G401.6 (cell line): ENCODE results near the gene JMY.
A peak's percentile ranks its signal among the peaks of the same experiment; 100 is the strongest.
"Not testable (repeated sequence)": the region's sequence is repeated elsewhere in the genome, so short reads cannot be mapped to it uniquely, and the experiment has no call there.

ENCODE experiments used
- FAIRE-seq: peaks from 2 replicates; lab custom pipeline; 2012; peaks lifted over from hg19 to GRCh38; lab: Jason Lieb, UNC

The JMY gene

DNA sequence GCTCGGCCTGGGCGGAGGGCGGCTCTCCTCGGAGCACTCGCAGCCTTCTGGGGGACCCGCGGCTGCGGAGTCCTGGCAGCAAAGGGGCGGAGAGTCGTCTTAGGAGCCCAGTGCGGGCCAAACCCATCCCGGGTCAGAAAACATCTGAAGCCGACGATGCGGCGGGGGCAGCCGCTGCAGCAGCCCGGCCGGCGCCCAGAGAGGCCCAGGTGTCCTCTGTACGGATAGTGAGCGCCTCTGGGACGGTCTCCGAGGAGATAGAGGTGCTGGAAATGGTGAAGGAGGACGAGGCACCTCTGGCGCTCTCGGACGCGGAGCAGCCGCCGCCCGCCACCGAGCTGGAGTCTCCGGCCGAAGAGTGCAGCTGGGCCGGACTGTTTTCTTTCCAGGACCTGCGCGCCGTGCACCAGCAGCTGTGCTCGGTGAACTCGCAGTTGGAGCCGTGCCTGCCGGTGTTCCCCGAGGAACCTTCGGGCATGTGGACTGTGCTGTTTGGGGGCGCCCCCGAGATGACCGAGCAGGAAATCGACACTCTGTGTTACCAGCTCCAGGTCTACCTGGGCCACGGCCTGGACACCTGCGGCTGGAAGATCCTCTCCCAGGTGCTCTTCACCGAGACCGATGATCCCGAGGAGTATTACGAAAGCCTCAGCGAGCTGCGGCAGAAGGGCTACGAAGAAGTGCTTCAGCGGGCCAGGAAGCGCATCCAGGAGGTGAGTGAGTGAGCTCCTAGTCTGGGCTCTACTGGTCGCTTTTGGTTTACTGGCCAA is 1.2 kb downstream of the JMY start:
- no peak for FAIRE-seq

DNA sequence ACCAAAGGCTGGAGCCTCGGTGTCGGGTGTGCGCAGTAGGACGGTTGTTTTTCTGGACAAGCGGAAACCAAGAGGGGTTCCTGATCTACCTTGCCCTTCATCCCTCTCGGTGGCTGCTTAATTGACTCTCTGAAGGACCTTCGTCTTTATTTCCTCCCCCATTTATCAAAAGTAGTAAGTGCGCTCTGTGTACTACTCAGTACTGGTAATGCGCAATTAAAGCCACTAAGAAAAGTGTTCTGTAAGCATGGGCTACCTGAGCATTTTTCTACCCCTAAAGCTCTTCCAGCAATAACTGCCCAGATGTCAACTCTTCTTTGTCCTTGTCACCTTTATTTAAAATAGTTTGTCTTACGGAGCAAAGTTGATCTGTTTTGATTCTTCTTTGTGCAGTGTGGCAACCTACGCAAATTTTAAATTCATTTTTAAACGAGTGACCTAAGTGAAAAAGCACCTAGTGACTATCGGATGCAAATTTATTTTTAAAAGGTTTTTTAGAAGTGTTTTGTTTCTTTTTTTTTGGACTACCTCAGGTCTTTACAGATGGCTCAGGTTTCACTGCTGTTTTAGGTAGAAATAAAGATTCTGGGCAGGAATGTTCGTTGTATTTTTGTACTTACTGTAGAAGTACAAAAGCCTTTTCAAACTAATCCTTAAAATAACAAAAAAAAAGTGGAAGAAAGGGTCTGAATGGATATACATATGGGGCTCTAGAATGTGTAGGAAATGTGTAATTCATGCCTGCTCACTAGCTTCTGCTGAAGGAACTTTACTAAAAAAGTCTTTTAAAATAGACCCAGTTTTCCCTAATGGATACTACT is 2.0 kb downstream of the JMY start:
- peak; percentile 11 for FAIRE-seq

DNA sequence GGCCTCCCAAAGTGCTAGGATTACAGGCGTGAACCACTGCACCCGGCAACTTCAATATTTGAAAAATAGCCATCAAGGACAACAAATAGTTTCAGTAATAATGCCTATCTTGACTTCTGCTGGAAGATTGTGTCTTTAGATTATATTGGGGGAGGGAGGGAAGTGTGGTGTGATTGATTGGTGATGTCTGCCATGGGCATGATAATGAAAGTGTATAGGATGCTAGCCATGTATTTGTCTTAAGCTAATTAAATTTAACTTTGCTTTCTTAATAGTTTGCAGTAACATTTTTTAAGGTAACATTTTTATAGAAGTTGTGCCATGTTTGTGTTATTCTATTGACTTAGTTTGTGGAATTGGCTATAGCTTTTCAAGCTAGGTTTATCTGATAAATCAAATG is 4.6 kb downstream of the JMY start:
- peak; percentile 31 for FAIRE-seq

DNA sequence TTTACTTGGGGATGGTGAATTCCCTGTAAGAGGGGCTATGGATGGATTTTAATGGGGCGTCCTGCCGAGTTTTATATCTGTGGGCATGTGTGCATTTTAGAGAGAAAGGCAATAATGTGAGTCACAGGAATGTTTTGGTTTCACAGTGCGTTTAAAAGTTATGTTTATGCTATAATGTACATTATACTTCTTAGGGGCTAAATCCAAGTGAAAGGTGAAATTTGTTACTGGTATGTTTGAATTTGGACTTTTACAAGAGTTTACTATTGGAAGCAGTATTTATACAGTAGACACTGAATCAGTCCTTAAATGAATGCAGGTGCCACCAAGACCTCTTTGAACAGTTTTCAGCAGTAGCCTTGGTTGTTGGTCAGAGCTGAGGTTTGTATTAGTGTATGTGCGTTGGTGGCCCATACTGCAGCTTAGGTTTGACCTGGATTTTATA is 5.6 kb downstream of the JMY start:
- no peak for FAIRE-seq

DNA sequence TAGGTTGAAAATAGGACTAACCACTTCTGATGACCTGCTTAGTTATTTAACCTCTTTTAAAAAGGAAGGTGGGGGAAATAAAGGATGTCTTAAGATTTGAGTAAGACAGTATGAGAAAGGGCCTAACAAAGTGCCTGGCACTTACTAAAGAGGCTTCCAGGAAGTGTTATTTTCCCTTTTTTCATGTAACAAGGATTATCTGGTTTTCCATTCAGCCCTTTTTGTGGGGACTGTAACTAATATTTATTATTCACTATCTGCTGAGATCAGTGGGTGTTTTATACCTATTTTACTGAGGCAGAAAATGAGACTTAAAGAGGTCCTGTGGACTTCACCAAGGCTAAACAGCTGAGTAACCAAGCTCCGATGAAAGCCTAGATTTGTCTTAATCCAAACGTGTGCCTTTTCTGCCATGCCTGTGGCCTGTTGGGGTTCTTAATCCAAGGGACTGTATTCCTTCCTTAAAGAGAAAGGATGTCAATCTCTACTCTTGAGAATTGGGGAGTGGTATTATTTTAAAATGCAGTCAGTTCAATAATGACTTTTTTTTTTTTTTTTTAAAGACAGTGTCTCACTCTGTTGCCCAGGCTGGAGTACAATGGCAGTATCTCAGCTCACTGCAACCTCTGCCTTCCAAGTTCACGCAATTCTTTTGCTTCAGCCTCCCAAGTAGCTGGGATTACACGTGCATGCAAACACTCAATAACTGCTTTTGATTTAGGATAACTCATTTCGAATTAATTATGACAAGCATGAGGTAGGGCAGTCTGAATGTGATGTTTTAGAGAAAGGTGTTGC is 6.5 kb downstream of the JMY start:
- FAIRE-seq = no peak

DNA sequence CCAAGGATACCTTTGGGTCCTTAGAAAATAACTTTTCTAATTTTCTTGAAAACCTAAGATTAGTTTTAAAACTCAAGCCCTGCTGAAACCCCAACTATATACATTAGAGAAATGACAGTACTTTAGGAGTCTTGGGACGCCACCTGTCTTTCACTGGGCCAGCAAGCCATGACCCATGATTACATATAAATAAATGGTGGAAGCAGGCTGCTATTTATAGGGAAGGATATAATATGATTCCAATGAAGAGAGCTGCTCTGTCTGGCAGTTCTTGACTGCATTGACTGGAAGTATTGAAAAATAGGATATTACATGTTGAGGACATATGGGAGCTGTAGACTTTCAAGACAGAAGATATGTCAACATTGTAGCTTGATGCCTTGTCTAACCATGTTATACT is 7.3 kb downstream of the JMY start:
- no peak for FAIRE-seq

DNA sequence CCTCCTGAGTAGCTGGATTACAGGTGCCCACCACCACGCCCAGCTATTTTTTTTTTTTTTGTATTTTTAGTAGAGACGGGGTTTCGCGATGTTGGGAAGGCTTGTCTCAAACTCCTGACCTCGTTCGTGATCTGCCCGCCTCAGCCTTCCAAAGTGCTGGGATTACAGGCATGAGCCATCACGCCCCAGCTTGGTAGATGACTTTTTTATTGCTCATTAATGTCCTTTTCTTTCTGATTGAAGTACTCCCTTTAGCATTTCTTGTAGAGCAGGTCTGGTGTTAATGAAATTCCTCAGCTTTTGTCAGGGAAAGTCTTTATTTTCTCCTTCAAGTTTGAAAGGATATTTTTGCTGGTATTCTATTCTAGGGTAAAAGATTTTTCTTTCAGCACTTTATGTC is 18.1 kb downstream of the JMY start:
- not testable (repeated sequence) for FAIRE-seq

DNA sequence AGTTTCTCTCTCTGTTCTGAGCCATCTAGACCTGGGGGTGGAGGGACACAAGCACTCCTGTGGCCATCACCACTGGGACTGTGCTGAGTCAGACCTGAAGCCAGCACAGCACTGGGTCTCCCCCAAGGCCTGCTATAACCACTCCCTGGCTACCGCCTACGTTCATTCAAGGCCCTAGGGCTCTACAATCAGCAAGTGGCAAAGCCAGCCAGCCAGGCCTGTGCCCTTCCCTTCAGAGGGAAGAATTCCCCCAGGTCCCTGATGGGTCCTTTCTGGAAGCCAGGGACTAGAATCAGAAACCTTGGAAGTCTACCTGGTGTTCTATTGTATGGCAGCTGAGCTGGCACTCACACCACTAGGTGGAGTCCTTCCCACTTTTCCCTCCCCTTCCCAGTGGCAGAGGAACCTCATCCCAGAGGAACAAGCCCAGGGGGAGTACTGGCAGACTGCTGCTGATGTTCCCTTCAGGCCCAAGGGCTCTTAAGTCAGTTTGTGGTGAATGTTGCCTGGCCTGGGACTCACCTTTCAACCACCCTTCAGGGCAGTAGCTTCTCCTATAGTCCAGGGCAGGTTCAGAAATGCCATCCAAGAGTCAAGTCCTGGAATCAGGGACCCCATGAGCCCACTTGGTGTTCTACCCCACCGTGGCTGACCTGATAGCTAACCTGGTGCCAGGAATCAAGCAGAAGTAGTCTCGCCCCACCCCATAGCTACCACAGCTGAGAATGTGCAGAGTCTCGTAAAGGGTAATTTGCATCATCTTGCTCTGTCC is 20.0 kb downstream of the JMY start:
- peak; percentile 54 for FAIRE-seq

DNA sequence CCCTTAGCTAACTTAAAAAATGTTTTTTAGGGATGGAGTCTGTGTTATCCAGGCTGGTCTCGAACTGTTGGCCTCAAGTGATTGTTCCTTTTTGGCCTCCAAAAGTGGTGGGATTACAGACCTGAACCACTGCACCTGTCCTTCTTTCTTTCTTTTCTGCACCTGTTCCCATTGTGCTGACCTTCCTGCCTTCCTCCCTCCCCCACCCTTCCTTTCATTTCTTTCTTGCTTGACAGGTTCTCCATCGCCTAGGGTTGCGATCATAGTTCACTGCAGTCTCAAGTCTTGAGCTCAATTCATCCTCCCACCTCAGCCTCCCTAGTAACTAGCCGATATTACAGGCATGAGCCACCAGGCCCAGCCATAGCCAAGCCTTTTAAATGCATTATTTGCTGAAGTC is 20.6 kb downstream of the JMY start:
- FAIRE-seq = no peak

DNA sequence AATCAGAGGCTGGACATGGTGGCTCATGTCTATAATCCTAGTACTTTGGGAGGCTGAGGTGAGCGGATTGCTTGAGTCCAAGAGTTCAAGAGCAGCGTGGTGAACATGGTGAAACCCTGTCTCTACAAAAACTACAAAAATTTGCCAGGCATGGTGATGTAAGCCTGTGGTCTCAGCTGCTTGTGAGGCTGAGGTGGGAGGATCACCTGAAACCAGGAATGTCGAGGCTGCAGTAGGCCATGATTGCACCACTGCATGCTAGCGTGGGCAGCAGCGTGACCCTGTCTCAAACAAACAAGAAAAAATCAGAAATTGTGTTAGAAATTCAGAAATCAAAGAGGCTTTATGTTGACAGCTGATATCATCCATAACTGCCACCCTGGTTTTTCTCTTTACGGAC is 21.4 kb downstream of the JMY start:
- no peak for FAIRE-seq

DNA sequence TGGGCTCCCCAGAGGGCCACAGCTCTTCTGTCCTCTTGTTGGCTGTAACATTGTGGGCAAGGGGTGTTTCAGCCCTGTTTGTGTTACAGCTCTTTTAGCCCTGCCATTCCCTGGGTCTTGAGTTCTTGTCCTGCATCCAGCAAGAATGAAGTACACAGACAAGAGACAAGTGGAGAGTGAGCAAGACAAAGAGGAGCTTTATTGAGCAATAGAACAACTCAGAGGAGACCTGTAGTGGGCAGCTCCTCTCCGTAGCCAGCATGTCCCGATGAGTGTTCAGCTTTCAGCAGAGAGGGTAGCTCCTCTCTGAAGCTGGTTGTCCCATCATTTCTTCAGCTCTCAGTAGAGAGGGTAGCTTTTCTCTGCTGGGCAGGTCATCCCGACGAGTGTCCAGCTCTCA is 22.9 kb downstream of the JMY start:
- no peak for FAIRE-seq

DNA sequence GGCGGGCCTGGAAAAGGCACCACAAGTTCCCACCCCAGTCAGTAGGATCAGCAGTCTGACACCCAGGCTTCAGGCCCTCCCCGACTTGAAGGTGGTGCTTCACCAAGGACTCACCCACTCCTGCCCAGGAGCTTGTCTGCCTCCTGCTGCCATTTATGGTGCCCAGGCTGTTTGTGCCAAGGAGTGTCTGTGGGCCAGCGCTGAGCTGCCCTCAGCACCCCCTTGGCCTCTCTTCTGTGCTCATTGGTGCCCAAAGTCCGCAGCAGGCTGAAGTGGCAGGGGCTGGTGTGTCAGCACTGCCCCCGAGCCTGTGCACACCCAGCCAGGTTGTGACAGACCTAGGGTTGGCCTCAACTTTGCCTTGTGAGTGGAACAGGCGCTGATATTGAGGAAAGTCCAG is 23.5 kb downstream of the JMY start:
- no peak for FAIRE-seq

DNA sequence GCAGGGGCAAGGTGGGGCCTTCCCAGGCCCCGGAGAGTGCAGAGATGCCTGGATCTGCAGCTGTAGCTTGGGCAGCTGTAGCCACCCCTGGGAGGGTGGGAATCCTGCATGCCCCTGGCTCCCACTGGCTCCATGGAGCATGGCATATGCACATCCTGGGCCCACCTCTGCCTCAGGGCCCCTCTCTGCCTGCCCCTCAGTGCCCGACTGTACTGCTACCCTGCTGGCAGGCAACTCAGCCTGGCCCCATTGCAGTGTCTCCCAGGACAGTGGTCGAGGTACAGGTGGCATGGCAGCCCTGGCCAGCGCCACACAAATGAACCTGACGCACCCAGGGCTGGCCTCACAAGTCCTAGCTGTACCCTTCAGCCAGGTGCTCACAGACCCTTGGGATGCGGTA is 23.9 kb downstream of the JMY start:
- no peak for FAIRE-seq

DNA sequence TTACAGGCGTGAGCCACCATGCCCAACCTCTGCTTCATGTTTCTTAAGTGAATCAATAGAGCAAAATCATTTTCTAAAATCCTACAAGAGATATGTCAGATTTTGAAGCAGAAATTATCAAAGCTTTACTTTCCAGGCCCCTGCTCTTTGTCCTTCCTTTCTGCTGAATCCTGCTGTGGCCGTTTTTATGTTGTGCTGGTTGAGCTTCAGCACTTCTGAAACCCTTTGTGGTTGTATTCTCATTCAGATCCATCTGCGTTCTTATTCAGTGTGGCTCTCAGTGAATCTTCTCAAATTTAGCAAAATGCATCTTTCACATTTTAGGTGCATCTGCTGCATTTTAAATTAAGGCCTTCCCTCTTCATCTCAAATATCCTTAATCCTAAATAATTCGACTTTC is 26.0 kb downstream of the JMY start:
- no peak for FAIRE-seq

DNA sequence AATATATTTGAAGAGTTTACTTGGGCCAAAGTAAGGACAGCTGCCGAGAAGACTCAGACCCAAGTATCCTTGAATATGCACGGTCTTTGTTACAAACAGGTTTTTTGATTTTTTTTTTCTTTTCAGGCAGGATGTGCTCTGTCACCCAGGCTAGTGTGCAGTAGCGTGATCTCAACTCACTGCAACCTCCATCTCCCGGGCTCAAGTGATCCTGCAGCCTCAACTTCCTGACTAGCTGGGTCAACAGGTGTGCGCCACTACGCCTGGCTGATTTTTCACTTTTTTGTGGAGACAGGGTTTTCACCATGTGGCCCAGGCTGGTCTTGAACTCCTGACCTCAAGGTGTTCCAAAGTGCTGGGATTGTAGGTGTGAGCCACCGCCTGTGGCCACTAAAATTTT is 27.4 kb downstream of the JMY start:
- FAIRE-seq = no peak

DNA sequence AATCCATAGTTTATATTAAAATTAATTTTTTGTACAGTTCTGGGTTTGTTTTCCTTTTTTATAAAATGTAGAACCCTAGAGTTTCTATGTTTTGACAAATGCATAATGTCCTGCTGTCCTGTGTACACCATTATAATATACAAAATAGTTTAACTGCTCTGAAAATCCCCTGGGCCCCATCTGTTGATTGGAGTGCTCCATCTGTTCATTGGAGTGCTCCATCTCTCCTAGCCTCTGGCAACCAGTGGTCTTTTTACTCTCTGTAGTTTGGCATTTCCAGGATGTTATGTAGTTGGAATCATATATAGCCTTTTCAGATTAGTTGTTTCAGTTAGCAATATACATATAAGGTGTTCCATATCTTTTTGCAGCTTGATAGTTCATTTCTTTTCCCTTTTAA is 31.2 kb downstream of the JMY start:
- no peak for FAIRE-seq

DNA sequence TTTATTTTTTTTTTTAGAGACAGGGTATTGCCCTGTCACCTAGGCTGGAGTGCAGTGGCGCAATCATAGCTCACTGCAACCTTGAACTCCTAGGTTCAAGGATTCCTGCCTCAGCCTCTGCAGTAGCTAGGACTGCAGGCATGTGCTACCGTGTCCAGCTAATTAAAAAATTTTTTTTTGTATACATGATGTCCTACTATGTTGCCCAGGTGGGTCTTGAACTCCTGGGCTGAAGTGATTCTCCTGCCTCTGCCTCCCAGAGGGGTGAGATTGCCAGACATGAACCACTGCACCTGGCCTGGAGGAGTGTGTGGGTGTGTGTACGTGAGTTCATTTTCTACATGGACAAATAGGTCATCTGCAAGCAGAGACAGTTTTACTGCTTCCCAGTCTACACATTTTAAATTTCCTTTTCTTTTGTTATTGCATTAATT is 33.8 kb downstream of the JMY start:
- no peak for FAIRE-seq

DNA sequence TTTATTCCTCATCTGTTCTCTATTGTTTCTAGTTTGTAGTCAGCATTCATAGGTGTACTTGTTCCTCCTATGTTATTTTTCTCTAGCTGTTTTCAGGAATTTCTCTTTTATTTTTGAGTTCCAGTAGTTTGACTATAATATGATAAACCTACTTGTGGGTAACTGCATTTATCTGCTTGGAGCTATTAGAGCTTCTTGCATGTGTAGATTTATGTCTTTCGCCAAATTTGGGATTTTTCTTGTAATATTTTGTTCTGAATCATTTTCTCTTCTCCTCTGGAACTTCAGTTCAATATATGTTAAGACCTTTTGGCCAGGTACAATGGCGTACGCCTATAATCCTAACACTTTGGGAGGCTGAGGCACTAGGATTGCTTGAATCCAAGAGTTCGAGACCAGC is 37.4 kb downstream of the JMY start:
- no peak for FAIRE-seq

DNA sequence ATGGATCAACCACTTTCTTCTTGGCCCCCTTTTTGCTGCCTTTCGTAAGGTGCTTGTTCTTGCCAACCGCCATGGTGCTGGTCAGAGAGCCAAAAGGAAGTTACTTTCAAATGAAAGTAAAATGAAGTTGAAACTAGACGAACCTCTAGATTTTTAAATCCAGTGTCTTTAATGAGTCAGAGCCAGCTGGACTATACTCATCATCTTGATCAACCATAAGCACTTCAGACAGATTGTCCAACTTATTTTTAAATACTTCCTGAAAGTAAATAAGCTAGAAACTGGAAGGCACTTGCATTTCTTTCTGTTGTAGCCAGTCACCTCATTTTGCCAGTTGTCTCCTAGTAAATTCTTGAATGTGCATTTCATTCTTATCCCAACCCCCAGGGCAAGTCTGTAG is 48.9 kb downstream of the JMY start:
- FAIRE-seq = no peak

DNA sequence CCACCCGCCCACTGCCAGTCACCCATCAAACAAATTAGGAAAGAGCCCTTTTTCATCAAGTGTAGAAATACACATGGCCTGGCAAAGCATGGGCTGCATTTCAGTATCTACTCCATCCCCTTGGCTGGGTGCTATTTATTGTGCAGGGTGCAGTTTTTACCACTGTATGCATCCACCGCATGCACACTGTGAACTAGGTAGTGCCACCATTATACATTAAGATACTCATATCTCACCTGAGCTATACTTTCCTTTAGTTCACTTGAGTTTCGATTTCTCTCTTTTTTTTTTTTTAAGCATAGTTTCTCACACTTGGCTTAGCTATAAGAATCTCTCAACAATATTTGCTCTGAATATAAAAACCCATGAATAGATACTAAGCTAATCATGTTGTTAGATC is 49.4 kb downstream of the JMY start:
- FAIRE-seq = no peak

DNA sequence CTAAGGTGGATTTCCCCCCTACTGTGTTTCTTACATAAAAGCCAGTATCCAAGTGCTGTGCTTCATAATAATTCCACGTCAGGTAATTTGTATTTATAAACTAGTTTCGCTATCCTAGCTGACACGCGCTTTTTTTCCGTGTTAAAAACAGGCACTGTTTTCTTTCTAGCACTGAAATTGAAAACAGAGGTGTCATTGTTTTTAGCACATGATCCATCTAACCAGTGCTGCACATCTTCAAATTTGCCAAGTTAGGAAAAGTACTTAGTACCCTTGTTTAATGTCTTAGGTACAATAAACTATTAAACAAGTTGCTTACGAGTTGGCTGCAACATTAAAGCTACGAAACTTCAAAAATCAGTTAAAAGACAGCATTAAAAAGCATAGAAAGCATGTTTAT is 49.9 kb downstream of the JMY start:
- no peak for FAIRE-seq

DNA sequence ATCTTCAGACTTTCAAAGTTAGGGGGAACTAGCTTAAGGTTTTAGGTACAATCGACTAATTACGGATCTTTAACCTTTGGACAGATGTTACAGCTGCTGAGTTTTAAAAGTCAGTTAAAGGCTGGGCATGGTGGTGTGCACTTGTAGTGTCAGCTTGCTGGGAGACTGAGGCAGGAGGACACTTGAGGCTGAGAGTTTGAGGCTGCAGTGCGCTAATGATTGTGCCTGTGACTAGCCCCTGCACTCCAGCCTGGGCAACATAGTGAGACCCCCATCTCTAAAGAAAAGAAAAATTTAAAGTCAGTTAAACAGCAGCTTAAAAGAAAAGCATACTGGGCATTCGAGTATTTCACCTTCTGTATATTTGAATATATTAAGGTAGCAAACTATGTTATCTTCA is 51.4 kb downstream of the JMY start:
- FAIRE-seq = no peak
